ENCODE data around the gene AOPEP. TPM values are rescaled to one million over a fixed set of nuclear protein-coding genes. Genes with fewer than 3 reads are reported as not detected.

The AOPEP gene
- total and polyA plus RNA-seq, 2 of the 13 experiments (the other 11 are each of a cell fraction or from before 2014, with no cell fraction given) = 22.2 to 41.6 TPM

GRCh38 chr9:95070549-95071021 lies 344.1 kb downstream of the AOPEP start (continued):
- TF ChIP-seq ZNF891 (CRISPR knock-in tag; IDR thresholded peaks at IDR 0.05) (peak; percentile 68; the same call in 1 of the 2 replicates), NKX3-1 (CRISPR knock-in tag; IDR thresholded peaks at IDR 0.05) (no peak), ZNF530 (CRISPR knock-in tag; IDR thresholded peaks at IDR 0.05; ENCODE audit: low read depth) (no peak), ZSCAN5A (CRISPR knock-in tag; IDR thresholded peaks at IDR 0.05; ENCODE audit: borderline replicate concordance) (no peak; the same call in 1 of the 2 replicates), ZNF550 (CRISPR knock-in tag; IDR thresholded peaks at IDR 0.05; ENCODE audit: borderline replicate concordance) (no peak), ZNF816 (CRISPR knock-in tag; IDR thresholded peaks at IDR 0.05; ENCODE audit: borderline replicate concordance) (no peak), ZBTB3 (CRISPR knock-in tag; IDR thresholded peaks at IDR 0.05; ENCODE audit: borderline replicate concordance, low read depth) (no peak), SMARCE1 (IDR thresholded peaks at IDR 0.05; ENCODE audit: borderline replicate concordance) (no peak), ZNF75D (CRISPR knock-in tag; IDR thresholded peaks at IDR 0.05; ENCODE audit: borderline replicate concordance) (no peak), ERF (CRISPR knock-in tag; IDR thresholded peaks at IDR 0.05) (no peak), ZNF138 (CRISPR knock-in tag; IDR thresholded peaks at IDR 0.05; ENCODE audit: low read depth) (no peak), NPAS2 (CRISPR knock-in tag; IDR thresholded peaks at IDR 0.05; ENCODE audit: borderline replicate concordance) (no peak), TBX2 (CRISPR knock-in tag; IDR thresholded peaks at IDR 0.05; ENCODE audit: borderline replicate concordance) (peak; percentile 33; the same call in 1 of the 2 replicates), SP4 (CRISPR knock-in tag; IDR thresholded peaks at IDR 0.05) (no peak), DZIP1 (CRISPR knock-in tag; IDR thresholded peaks at IDR 0.05) (no peak), ZNF326 (CRISPR knock-in tag; IDR thresholded peaks at IDR 0.05; ENCODE audit: borderline replicate concordance) (no peak), ZNF7 (CRISPR knock-in tag; IDR thresholded peaks at IDR 0.05) (no peak), GPBP1L1 (CRISPR knock-in tag; IDR thresholded peaks at IDR 0.05) (no peak), ZBTB20 (CRISPR knock-in tag; IDR thresholded peaks at IDR 0.05; ENCODE audit: borderline replicate concordance, low read depth) (no peak), HOXA9 (CRISPR knock-in tag; IDR thresholded peaks at IDR 0.05; ENCODE audit: borderline replicate concordance) (no peak), ZBTB43 (CRISPR knock-in tag; conservative IDR thresholded peaks at IDR 0.05) (no peak), TFAP4 (IDR thresholded peaks at IDR 0.05; ENCODE audit: borderline replicate concordance, low read depth) (no peak), SMAD3 (CRISPR knock-in tag; IDR thresholded peaks at IDR 0.05) (no peak)
